SU-DHL-6 (cell line): ENCODE data around the gene ZNF253.

Experiments used
- CTCF ChIP-seq: fragments of 200-600 bp; sonication (generic); IDR thresholded peaks from one replicate; pipeline ENCODE4 v1.5.1; 2017; ENCODE audit warnings: antibody characterized with exemption, mild to moderate bottlenecking, low read length, moderate library complexity; ENCODE audit not compliant: insufficient read depth, poor library complexity, severe bottlenecking
- EZH2phosphoT487 ChIP-seq: fragments of 200-600 bp; sonication (generic), shearing (Covaris generic); conservative IDR thresholded peaks from 2 replicates; pipeline ENCODE4 v1.6.1; 2018; ENCODE audit warnings: mild to moderate bottlenecking, antibody characterized with exemption, low read length, moderate library complexity, mixed read lengths

GRCh38 chr19:19914596-19914995, 48.9 kb downstream of the ZNF253 start:
- no peak for TF ChIP-seq CTCF
- TF ChIP-seq EZH2phosphoT487, result no peak
